ENCODE data around the gene ROR2.

DNA sequence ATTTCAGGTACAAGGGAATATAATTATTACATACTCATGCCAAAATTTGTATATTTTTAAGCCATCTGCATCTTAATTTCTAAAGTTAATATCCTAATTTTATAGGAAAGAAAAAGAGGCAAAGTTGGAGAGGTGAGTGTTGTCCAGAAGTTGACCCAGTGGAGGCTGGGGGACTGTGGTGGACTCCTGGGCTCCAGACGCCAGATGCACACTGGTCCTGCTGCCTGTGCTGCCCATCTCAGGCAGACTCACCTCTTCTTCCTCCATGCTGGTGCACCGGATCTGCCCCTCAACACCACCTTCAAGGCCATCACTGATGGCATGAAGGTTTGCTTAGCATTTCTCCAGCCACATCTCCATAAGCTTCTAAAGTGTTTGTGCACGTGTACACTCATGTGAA is 305.6 kb downstream of the ROR2 start:
- TF ChIP-seq CTCF (CRISPR knock-in tag; IDR thresholded peaks at IDR 0.05) (no peak), CBX5 (CRISPR knock-in tag; IDR thresholded peaks at IDR 0.05; ENCODE audit: borderline replicate concordance) (no peak), GABPB1 (CRISPR knock-in tag; IDR thresholded peaks at IDR 0.05) (no peak), TAF1 (CRISPR knock-in tag; IDR thresholded peaks at IDR 0.05) (no peak), POLR2A (IDR thresholded peaks at IDR 0.05; ENCODE audit: insufficient read depth in 1 of 2, low read depth in 2 of 2, low read length in 2 of 2) (no peak), ATM (IDR thresholded peaks at IDR 0.05; ENCODE audit: borderline replicate concordance) (no peak), TGIF2 (CRISPR knock-in tag; IDR thresholded peaks at IDR 0.05) (no peak), ZSCAN5A (CRISPR knock-in tag; IDR thresholded peaks at IDR 0.05; ENCODE audit: borderline replicate concordance) (no peak), ZNF530 (CRISPR knock-in tag; IDR thresholded peaks at IDR 0.05; ENCODE audit: low read depth) (no peak), MYC (CRISPR knock-in tag; IDR thresholded peaks at IDR 0.05; ENCODE audit: borderline replicate concordance) (no peak), KDM4B (CRISPR knock-in tag; IDR thresholded peaks at IDR 0.05) (no peak), EZH2 (conservative IDR thresholded peaks at IDR 0.05; ENCODE audit: low read depth, low read length) (no peak), BHLHE40 (IDR thresholded peaks at IDR 0.05; ENCODE audit: low read length) (no peak)
- TF ChIP-seq, protein P1, sequence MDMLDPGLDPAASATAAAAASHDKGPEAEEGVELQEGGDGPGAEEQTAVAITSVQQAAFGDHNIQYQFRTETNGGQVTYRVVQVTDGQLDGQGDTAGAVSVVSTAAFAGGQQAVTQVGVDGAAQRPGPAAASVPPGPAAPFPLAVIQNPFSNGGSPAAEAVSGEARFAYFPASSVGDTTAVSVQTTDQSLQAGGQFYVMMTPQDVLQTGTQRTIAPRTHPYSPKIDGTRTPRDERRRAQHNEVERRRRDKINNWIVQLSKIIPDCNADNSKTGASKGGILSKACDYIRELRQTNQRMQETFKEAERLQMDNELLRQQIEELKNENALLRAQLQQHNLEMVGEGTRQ (IDR thresholded peaks at IDR 0.05; ENCODE audit: low read depth, low read length), result no peak
- TF ChIP-seq, protein P1 (CRISPR knock-in tag; IDR thresholded peaks at IDR 0.05; ENCODE audit: borderline replicate concordance), result no peak
